Activated CD4-positive, alpha-beta T cell treated with anti-CD3 and anti-CD28 coated beads for 48 hours (primary cell): ENCODE data around the gene SLC22A1.

Experiments
- DNase-seq: peaks from one replicate; pipeline ENCODE4 v3.0.0-alpha.2; 2020

Gene SLC22A1

DNA sequence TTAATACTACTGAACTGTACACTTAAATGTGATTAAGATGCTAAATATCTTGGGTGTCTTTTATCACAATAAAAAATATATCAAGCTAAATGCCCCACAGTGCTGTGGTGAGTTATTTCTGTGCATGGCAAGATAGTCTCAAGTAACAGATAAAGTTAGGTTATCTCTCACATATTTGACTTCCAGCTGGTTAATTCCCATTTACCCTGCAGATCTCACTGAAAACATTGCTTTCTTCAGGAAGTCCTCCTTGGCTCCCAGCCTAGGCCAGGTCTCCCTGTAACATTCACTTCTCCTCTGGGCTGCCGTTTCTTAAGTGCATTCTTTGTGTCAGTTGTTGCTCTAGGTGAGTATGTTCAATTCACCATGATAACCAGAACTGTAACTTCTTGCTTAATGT lies 59.1 kb downstream of the SLC22A1 start:
- no peak for DNase-seq

GRCh38 chr6:160188773-160189172 lies 67.2 kb downstream of the SLC22A1 start:
- no peak for DNase-seq

DNA sequence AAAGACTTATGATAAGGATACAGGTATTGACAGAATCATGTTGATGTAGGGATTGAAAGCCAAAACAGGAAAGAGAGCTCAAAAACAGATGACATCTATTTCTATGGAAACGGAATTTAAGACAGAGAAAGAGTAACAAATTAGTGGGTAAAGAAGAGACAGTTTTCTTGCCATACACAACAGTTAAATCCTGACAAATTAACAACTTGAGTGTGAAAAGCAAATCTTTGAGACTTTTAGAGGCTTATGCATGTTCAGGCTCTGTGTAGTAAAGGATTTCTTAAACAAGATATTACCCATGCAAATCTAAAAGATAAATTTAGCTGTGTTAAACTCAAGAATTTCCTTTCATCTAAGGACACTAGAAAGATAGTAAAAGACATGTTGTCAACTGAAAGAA lies 68.5 kb downstream of the SLC22A1 start:
- no peak for DNase-seq

- no peak for DNase-seq
These were observed 69.4 kb downstream of the SLC22A1 start for GRCh38 chr6:160190973-160191372.

DNA sequence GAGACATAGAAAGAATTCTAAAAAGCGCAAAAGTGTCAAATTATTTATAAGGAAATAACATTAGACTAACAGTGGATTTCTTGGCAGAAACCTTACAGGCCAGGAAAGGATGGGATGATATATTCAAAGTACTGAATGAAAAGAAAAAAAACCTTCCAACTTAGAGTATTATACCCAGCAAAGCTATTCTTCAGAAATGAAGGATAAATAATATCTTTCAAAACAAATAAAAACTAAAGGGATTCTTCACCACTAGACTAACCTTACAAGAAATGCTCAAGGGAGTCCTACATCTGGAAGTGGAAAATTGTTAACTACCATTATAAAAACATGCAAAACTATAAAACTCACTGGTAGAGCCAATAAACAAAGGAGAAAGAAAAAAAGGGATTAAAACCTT lies 71.2 kb downstream of the SLC22A1 start:
- no peak for DNase-seq

DNA sequence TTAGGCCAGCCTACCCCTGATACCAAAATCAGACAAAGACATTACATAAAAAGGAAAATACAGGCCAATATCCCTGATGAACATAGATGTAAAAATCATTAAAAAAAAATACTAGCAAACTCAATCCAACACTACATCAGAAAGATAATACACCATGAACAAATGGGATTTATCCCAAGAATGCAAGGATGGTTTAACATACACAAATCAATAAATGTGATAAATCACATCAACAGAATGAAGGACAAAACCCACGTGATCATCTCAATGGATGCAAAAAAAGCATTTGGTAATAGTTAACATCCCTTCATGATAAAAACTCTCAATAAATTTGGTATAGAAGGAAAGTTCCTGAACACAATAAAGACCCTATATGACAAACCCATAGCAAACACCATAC lies 73.2 kb downstream of the SLC22A1 start:
- no peak for DNase-seq

DNA sequence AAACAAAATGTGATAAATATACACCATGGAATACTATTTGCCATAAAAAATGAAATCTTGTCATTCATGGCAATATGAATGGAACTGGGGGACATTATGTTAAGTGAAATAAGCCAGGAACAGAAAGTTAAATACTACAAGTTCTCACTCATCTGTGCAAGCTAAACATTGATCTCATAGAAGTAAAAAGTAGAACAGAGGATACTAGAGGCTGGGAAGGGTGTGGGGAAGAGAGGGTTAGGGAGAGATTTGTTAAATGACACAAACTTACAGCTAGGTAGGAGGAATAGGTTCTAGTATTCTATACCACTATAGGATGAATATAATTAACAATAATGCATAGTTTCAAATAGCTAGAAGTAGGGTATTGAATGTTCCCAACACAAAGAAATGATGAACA lies 76.0 kb downstream of the SLC22A1 start:
- no peak for DNase-seq

DNA sequence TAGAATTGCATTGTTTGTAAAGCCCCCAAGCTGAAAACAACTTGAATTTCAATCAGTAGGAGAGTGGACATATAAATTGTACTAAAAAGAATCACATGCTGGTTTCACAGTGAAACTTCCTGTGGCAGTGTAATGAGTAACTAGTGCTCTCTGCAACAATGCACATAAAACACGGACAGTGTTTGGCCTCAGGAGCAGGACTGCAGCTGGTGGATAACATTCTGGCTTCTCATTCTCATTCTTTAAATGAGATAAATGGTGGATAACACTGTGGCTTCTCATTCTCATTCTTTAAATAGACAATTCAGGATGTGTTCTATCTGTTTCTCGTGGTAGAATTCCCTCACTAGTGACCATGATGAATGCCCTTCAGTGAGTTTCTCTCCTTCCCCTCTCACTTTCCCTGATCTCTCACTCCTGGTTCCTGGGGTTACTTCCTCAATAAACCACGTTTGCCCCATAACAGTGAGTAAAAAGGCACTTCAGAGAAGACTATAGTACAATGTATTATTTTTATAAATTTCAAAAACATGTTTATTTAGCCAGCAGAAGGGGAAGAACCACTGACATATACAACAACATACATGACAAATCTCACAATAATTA lies 77.1 kb downstream of the SLC22A1 start:
- no peak for DNase-seq

DNA sequence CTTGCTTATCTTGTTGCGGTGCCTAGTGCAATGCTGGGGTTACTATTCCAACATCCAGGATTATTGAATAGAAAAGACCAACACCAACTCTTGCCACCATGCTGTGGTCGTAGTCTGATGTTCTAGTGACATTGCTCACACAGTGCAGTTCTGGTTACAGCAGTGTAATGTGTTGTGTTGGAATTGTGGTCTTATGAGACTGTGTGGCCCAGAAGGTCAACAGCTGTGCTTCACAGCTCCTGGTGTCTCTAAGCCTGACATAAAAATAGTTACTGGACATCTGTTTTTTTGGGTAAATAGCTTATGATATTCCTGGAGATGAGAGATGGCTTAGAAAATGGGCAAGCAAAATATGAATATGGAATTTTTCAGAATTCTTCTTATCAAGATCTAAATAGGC lies 79.4 kb downstream of the SLC22A1 start:
- DNase-seq, result no peak

- DNase-seq, result no peak
These were observed 80.8 kb downstream of the SLC22A1 start for GRCh38 chr6:160202411-160202810.

- no peak for DNase-seq
These were observed 81.5 kb downstream of the SLC22A1 start for GRCh38 chr6:160203076-160203475.

DNA sequence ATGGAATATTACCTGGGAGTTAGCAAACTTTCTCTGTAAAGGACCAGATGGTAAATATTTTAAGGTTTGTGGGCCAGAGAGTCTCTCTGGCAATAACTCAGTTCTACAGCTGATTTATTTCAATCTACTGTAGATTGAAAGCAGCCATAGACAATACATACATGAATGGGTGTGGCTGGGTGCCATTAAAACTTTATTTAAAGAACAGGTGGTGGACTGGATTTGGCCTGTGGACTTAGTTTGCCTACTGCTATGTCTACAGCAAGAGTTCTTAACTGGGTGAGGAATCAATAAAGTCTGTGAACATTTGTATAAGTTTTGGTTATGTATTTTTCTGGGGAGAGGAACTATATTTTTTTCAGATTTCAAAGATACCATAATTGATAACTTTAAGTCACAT lies 81.9 kb downstream of the SLC22A1 start:
- no peak for DNase-seq

DNA sequence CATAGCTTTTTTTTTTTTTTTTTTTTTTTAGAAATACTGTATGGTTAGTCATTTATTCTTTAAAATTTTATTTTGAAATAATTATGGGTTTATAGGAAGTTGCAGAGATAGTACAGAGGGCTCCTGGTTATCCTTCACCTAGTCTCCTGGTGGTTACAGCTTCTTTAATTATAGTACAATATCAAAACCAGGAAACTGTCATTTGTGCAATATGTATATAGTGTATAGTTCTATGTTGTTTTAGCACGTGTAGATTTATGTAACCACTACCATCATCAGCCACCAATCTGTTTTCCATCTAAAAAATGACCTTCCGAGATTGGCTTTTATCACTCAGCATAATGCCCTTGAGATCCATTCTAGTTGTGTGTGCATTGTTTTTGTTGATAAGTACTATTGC lies 82.3 kb downstream of the SLC22A1 start:
- DNase-seq, result no peak

DNA sequence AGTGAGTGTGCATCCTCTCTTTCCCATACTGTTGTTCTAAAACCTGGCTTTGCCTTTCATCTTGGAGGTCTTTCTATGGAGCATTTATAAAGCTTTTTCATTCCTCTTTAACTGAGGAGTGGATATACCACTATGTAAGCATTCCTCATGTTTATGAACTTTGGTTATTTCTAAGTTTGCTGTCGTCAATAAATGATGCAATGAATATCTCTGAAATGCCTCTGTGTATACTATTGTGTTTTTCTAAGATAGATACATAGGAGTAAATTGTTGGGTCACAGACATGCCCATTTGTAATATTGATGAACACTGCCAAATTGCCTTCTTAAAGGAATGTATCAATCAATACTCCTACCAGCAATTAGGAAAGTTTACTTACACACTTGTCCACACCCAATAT lies 83.1 kb downstream of the SLC22A1 start:
- no peak for DNase-seq

- no peak for DNase-seq
These were observed 86.0 kb downstream of the SLC22A1 start for GRCh38 chr6:160207618-160208017.
